Testis (tissue), 2 donors: ENCODE measurements around the gene VANGL2.

Experiments
- CTCF ChIP-seq, 3 experiments: fragments of 450-650 bp in 2 of 3; fragments of 200-600 bp in 1 of 3; sonication (generic) in 1 of 3; IDR thresholded peaks; one replicate each; pipeline ENCODE4 v1.5.1; 2016 to 2019; ENCODE audit warnings: antibody characterized with exemption in 3 of 3, mild to moderate bottlenecking in 2 of 3, moderate library complexity in 1 of 3
- POLR2A ChIP-seq: fragments of 450-650 bp; IDR thresholded peaks from one replicate; pipeline ENCODE4 v1.6.1; 2017; ENCODE audit warnings: antibody characterized with exemption, mild to moderate bottlenecking, moderate library complexity

DNA sequence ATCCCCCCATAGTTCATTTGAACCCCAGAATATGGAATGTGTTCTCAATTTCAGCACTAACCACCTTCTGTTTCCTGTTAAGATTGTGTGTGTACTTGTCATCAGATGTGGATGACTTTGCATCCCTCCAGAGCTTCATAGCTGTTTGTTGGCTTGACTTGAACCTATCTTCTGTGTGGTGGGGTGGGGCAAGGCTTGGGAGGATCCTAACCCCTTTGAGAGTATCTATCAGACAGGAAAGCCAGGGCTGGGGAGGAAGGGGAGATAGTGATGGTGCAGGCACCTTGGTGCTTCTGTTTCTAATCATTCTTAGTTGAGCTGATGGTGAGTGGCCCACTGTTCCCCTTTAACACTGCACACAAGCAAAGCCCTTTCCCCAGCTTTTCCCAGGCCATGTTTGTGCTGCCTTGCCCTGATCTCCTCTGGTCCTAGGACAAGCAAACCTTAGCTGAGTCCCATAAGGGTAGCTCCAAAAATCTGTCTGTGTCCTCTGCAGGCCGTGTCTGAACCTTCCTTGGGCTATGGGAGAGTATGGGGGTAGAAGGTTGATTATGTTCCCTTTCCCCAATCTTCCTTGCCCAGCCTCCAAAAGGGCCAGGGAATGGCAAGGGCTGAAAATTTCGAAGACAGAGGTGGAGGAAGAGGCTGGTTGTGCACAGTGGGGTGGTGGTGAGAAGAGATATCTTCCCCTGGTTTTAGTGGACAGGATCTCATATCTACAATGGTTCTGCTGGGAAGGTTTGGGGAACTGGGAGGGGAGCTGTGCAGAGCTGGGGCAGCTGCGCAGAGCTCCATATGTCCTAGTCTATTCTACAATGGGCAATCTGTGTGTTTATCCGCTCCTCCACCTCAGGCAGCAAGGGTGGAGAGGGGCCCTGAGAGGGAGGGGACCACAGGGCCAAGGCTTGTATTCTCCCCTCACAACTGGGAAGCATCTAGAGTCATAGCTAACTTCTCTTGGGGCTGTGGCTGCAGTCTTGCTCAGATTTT is 32.1 kb upstream of the VANGL2 start:
- TF ChIP-seq CTCF (IDR thresholded peaks at IDR 0.05) (no peak), POLR2A (no peak)
